ENCODE measurements around the gene PVRIG. TPM values are rescaled to one million over a fixed set of nuclear protein-coding genes. Genes with fewer than 3 reads are reported as not detected.
"Not testable (repeated sequence)": the region's sequence is repeated elsewhere in the genome, so short reads cannot be mapped to it uniquely, and the experiment has no call there.

Gene PVRIG
- total RNA-seq, 1 donor from 2014 or later, result not detected

DNA sequence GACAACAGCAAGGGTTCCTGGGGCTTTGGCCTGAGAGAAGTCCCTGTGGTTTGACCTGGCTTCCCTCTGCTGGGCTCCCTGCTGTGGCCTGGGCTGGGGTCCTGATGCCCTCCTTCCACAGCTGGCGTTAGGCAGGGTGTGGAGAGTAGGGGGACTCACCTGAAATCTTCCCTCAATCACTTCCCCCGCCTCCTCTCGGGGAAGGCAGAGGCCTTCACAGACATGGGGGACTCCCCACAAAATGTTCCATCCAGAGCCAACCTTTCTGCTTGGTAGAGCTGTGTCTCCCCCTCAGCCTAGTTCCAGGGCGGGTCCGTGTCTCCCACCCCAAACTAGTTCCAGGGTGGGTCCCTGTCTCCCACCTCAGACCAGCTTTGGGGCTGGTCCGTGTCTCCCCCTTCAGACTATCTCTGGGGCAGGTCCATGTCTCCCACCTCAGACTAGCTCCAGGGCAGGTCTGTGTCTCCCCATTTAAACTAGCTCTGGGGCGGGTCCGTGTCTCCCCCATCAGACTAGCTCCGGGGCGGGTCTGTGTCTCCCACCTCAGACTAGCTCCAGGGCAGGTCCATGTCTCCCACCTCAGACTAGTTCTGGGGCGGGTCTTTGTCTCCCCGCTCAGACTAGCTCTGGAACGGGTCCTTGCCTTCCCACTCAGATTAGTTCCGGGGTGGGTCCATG lies 2.2 kb downstream of the PVRIG start:
- H3K27me3 Mint-ChIP-seq, result no peaks in the 10 kb centered on the region

GRCh38 chr7:100222445-100223132 lies 2.8 kb downstream of the PVRIG start:
- no peak overlapping the region for H3K4me3 Mint-ChIP-seq (ENCODE audit: low read depth)
- H3K27ac Mint-ChIP-seq, result no peak overlapping the region
- DNase-seq (ENCODE audit: low spot score, unreplicated experiment), result no peak
- H3K36me3 Mint-ChIP-seq (ENCODE audit: insufficient read depth), result peaks cover 3% of the 10 kb centered on the region
- H3K9me3 Mint-ChIP-seq (ENCODE audit: low read depth), result no peaks in the 10 kb centered on the region
- H3K4me1 Mint-ChIP-seq (ENCODE audit: low read depth), result no peaks in the 10 kb centered on the region
- TF ChIP-seq, protein P1, sequence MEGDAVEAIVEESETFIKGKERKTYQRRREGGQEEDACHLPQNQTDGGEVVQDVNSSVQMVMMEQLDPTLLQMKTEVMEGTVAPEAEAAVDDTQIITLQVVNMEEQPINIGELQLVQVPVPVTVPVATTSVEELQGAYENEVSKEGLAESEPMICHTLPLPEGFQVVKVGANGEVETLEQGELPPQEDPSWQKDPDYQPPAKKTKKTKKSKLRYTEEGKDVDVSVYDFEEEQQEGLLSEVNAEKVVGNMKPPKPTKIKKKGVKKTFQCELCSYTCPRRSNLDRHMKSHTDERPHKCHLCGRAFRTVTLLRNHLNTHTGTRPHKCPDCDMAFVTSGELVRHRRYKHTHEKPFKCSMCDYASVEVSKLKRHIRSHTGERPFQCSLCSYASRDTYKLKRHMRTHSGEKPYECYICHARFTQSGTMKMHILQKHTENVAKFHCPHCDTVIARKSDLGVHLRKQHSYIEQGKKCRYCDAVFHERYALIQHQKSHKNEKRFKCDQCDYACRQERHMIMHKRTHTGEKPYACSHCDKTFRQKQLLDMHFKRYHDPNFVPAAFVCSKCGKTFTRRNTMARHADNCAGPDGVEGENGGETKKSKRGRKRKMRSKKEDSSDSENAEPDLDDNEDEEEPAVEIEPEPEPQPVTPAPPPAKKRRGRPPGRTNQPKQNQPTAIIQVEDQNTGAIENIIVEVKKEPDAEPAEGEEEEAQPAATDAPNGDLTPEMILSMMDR (IDR thresholded peaks at IDR 0.05; ENCODE audit: unreplicated experiment), result no peak
- no peaks in the 10 kb centered on the region for H3K27me3 Mint-ChIP-seq

More for the DNA sequence above, 2.2 kb downstream of the PVRIG start:
- no peaks in the 10 kb centered on the region for H3K4me1 Mint-ChIP-seq (ENCODE audit: low read depth)
- DNase-seq (ENCODE audit: low spot score, unreplicated experiment), result no peak
- H3K27ac Mint-ChIP-seq, result peak overlapping the region; percentile 16
- TF ChIP-seq, protein P1 (IDR thresholded peaks at IDR 0.05; ENCODE audit: unreplicated experiment), result no peak
- H3K9me3 Mint-ChIP-seq (ENCODE audit: low read depth), result no peaks in the 10 kb centered on the region
- H3K36me3 Mint-ChIP-seq (ENCODE audit: insufficient read depth), result peaks cover 3% of the 10 kb centered on the region
- H3K4me3 Mint-ChIP-seq (ENCODE audit: low read depth), result no peak overlapping the region

GRCh38 chr7:100223376-100223927 lies 3.7 kb downstream of the PVRIG start:
- not testable (repeated sequence) for H3K4me1 Mint-ChIP-seq (ENCODE audit: low read depth); H3K27me3 Mint-ChIP-seq; DNase-seq (ENCODE audit: low spot score, unreplicated experiment); H3K4me3 Mint-ChIP-seq (ENCODE audit: low read depth); H3K36me3 Mint-ChIP-seq (ENCODE audit: insufficient read depth); H3K9me3 Mint-ChIP-seq (ENCODE audit: low read depth); H3K27ac Mint-ChIP-seq

DNA sequence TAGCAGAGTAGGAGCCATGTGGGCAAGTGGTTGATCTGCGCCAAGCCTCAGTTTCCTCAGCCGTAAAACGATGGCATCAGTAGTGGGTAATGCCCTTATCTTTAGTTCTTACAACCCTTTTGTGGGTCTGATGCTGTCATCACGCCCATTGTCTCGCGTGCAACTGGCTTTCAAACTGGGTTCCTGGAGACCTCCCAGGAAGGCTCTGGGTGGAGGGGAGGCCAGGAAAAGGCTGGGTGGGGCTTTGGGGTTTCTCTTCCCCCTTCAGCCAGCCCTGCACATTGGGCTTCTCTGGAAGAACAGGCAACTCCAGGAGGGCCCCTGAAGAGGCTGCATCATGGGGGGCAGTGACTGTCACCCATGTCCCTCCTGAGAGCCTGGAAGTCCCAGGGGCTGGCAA lies 5.1 kb downstream of the PVRIG start:
- not testable (repeated sequence) for H3K36me3 Mint-ChIP-seq (ENCODE audit: insufficient read depth); H3K27ac Mint-ChIP-seq; H3K27me3 Mint-ChIP-seq; H3K4me3 Mint-ChIP-seq (ENCODE audit: low read depth); H3K4me1 Mint-ChIP-seq (ENCODE audit: low read depth); H3K9me3 Mint-ChIP-seq (ENCODE audit: low read depth); DNase-seq (ENCODE audit: low spot score, unreplicated experiment)

GRCh38 chr7:100234660-100235317 lies 15.0 kb downstream of the PVRIG start:
- not testable (repeated sequence) for H3K27ac Mint-ChIP-seq; H3K27me3 Mint-ChIP-seq; H3K4me3 Mint-ChIP-seq (ENCODE audit: low read depth); DNase-seq (ENCODE audit: low spot score, unreplicated experiment); H3K4me1 Mint-ChIP-seq (ENCODE audit: low read depth); H3K9me3 Mint-ChIP-seq (ENCODE audit: low read depth)
- H3K36me3 Mint-ChIP-seq (ENCODE audit: insufficient read depth), result peaks cover 15% of the 10 kb centered on the region

DNA sequence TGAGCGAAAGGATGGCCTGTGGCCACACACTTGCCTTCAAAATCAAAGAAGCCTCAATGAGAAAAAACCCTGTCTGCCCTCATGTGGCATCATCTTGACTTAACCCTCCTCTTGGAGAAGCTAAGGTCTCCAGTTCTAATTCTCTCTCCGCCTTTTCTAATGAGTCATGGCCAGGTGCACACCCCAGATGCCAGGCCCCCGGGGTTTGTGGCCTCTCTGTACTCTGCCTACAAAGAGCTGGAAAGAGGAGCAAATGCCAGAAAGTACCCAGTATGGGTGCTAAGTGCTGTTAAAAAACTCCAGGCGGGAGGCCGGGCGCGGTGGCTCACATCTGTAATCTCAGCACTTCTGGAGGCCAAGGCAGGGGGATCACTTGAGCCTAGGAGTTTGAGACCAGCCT lies 20.2 kb downstream of the PVRIG start:
- not testable (repeated sequence) for H3K4me3 Mint-ChIP-seq (ENCODE audit: low read depth); H3K36me3 Mint-ChIP-seq (ENCODE audit: insufficient read depth); H3K27me3 Mint-ChIP-seq; DNase-seq (ENCODE audit: low spot score, unreplicated experiment); H3K9me3 Mint-ChIP-seq (ENCODE audit: low read depth)
- Mint-ChIP-seq H3K27ac (peak overlapping the region; percentile 77), H3K4me1 (ENCODE audit: low read depth) (peaks cover 14% of the 10 kb centered on the region)

DNA sequence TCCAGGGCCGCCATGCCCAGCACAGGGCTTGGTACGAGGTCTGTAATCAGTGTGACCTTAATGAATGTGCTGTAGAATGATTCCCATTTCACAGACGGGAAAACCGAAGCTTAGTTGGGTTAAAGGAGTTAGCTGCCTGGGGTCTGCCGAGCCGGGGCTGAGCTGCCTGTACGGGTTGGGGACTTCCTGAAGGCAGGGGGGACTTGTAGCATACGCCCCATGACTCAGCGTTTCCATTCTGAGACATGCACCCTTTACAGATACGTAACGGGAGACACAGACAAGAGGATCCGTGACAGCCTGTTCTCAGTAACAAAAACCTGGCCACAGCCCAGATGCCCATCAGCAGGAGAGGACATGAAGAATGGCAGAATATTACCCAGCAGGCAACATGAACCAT lies 23.6 kb downstream of the PVRIG start:
- not testable (repeated sequence) for H3K4me3 Mint-ChIP-seq (ENCODE audit: low read depth); DNase-seq (ENCODE audit: low spot score, unreplicated experiment); H3K36me3 Mint-ChIP-seq (ENCODE audit: insufficient read depth); H3K27me3 Mint-ChIP-seq; H3K9me3 Mint-ChIP-seq (ENCODE audit: low read depth); H3K27ac Mint-ChIP-seq
- peaks cover 40% of the 10 kb centered on the region for H3K4me1 Mint-ChIP-seq (ENCODE audit: low read depth)

GRCh38 chr7:100244988-100245605 lies 25.3 kb downstream of the PVRIG start:
- Mint-ChIP-seq H3K27ac (peak overlapping the region; percentile 85), H3K4me1 (ENCODE audit: low read depth) (peaks cover 43% of the 10 kb centered on the region)
- not testable (repeated sequence) for H3K27me3 Mint-ChIP-seq; H3K36me3 Mint-ChIP-seq (ENCODE audit: insufficient read depth); H3K9me3 Mint-ChIP-seq (ENCODE audit: low read depth); H3K4me3 Mint-ChIP-seq (ENCODE audit: low read depth); DNase-seq (ENCODE audit: low spot score, unreplicated experiment)

GRCh38 chr7:100246121-100246864 lies 26.5 kb downstream of the PVRIG start:
- not testable (repeated sequence) for H3K4me3 Mint-ChIP-seq (ENCODE audit: low read depth); DNase-seq (ENCODE audit: low spot score, unreplicated experiment); H3K9me3 Mint-ChIP-seq (ENCODE audit: low read depth); H3K27me3 Mint-ChIP-seq; H3K36me3 Mint-ChIP-seq (ENCODE audit: insufficient read depth)
- Mint-ChIP-seq H3K4me1 (ENCODE audit: low read depth) (peaks cover 43% of the 10 kb centered on the region), H3K27ac (peak overlapping the region; percentile 60)

DNA sequence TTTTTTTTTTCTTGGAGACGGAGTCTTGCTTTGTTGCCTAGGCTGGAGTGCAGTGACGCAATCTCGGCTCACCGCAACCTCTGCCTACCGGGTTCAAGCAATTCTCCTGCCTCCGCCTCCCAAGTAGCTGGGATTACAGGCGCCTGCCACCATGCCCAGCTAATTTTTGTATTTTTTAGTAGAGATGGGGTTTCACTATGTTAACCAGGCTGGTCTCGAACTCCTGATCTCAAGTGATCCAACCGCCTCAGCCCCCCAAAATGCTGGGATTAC lies 27.1 kb downstream of the PVRIG start:
- H3K9me3 Mint-ChIP-seq (ENCODE audit: low read depth); H3K4me3 Mint-ChIP-seq (ENCODE audit: low read depth); DNase-seq (ENCODE audit: low spot score, unreplicated experiment); H3K36me3 Mint-ChIP-seq (ENCODE audit: insufficient read depth); H3K27me3 Mint-ChIP-seq: not testable (repeated sequence)
- Mint-ChIP-seq H3K4me1 (ENCODE audit: low read depth) (peaks cover 46% of the 10 kb centered on the region), H3K27ac (peak overlapping the region; percentile 60)

All from progenitor cell of endocrine pancreas (in vitro differentiated cells).